KG1 (cell line): ENCODE results near the gene SMAD5.

Experiments used
- DNase-seq: peaks from one replicate; lab custom pipeline; 2025; lab: John Stamatoyannopoulos, UW

The SMAD5 gene

GRCh38 chr5:136222580-136223235, 90.1 kb downstream of the SMAD5 start:
- DNase-seq = no peak

- DNase-seq = no peak
Measured at GRCh38 chr5:136225796-136226195, 93.2 kb downstream of the SMAD5 start.

GRCh38 chr5:136226401-136226800, 93.8 kb downstream of the SMAD5 start:
- DNase-seq = no peak

- DNase-seq = no peak
Measured at GRCh38 chr5:136228136-136228757, 95.6 kb downstream of the SMAD5 start.

- no peak for DNase-seq
Measured at GRCh38 chr5:136230176-136230575, 97.5 kb downstream of the SMAD5 start.

- no peak for DNase-seq
Measured at GRCh38 chr5:136232316-136232715, 99.7 kb downstream of the SMAD5 start.
